GM20000 (cell line): ENCODE measurements around the gene ADH1B.
"Not testable (repeated sequence)": the region's sequence is repeated elsewhere in the genome, so short reads cannot be mapped to it uniquely, and the experiment has no call there.

Source experiments
- DNase-seq: peaks from one replicate; pipeline ENCODE4 v3.0.0; 2012; ENCODE audit warnings: low spot score
- CTCF ChIP-seq: IDR thresholded peaks from 2 replicates; pipeline ENCODE4 v1.5.1; 2012; ENCODE audit warnings: mild to moderate bottlenecking, control low read depth; ENCODE audit errors: extremely low read depth, missing control alignments

ADH1B gene

GRCh38 chr4:99357948-99358347 lies 36.7 kb upstream of the ADH1B start:
- TF ChIP-seq CTCF = no peak
- no peak for DNase-seq

GRCh38 chr4:99356992-99357391 lies 35.8 kb upstream of the ADH1B start:
- no peak for TF ChIP-seq CTCF
- DNase-seq = peak; percentile 22

- DNase-seq = not testable (repeated sequence)
Observed at GRCh38 chr4:99356149-99356548, 34.9 kb upstream of the ADH1B start.

GRCh38 chr4:99352602-99353537 lies 31.7 kb upstream of the ADH1B start, which contains the start of gene ADH1C:
ADH1C (minus strand) TSS chr4:99352746; CDS start chr4:99352675, 71 bp downstream.
- no peak for TF ChIP-seq CTCF
- DNase-seq = no peak

GRCh38 chr4:99351487-99351886 lies 30.3 kb upstream of the ADH1B start:
- DNase-seq = no peak
- no peak for TF ChIP-seq CTCF

GRCh38 chr4:99349338-99349737 lies 28.1 kb upstream of the ADH1B start:
- no peak for DNase-seq
- no peak for TF ChIP-seq CTCF

- DNase-seq = not testable (repeated sequence)
Observed at GRCh38 chr4:99342624-99343023, 21.4 kb upstream of the ADH1B start.

GRCh38 chr4:99341426-99341825 lies 20.2 kb upstream of the ADH1B start:
- no peak for TF ChIP-seq CTCF
- no peak for DNase-seq
